OCI-LY3 (cell line): ENCODE measurements around the gene CACNA1A.
A peak's percentile ranks its signal among the peaks of the same experiment; 100 is the strongest.
"Not testable (repeated sequence)": the region's sequence is repeated elsewhere in the genome, so short reads cannot be mapped to it uniquely, and the experiment has no call there.

ENCODE experiments used
- H2AFZ ChIP-seq: fragments of 200-600, 300-600 bp; shearing (Covaris generic); 2 replicates; pipeline ENCODE4 v1.6.0; 2014; ENCODE audit warnings: antibody characterized with exemption, low read depth, low read length
- H3K27ac ChIP-seq: fragments of 200-600, 300-600 bp; sonication (generic); 2 replicates; pipeline ENCODE4 v1.5.1; 2014; ENCODE audit warnings: mild to moderate bottlenecking, low read length, moderate library complexity, mixed read lengths
- H3K27me3 ChIP-seq: fragments of 200-600, 300-600 bp; sonication (generic); 2 replicates; pipeline ENCODE4 v1.6.1; 2014; ENCODE audit warnings: low read depth, low read length, mixed read lengths
- H3K36me3 ChIP-seq: fragments of 200-600, 300-600 bp; sonication (generic); replicated peaks from 2 replicates; pipeline ENCODE3; 2014; ENCODE audit warnings: low read depth, low read length, mixed read lengths
- H3K4me1 ChIP-seq: fragments of 300-600, 200-600 bp; sonication (generic); 2 replicates; pipeline ENCODE4 v1.6.1; 2014; ENCODE audit warnings: low read length, mixed read lengths
- H3K4me2 ChIP-seq: fragments of 200-600, 300-600 bp; sonication (generic); 2 replicates; pipeline ENCODE4 v1.6.1; 2014; ENCODE audit warnings: low read length, mixed read lengths
- H3K4me3 ChIP-seq: fragments of 300-600, 200-600 bp; sonication (generic); 2 replicates; pipeline ENCODE4 v1.5.1; 2014; ENCODE audit warnings: antibody characterized with exemption, mild to moderate bottlenecking, low read length, moderate library complexity
- H3K79me2 ChIP-seq: fragments of 300-600, 200-600 bp; shearing (Covaris generic); 2 replicates; pipeline ENCODE4 v1.6.1; 2014; ENCODE audit warnings: mild to moderate bottlenecking, low read length, mixed read lengths
- H3K9ac ChIP-seq: fragments of 300-600, 200-600 bp; shearing (Covaris generic); 2 replicates; pipeline ENCODE4 v1.6.0; 2014; ENCODE audit warnings: mild to moderate bottlenecking, low read length, moderate library complexity
- H3K9me3 ChIP-seq: fragments of 200-600, 300-600 bp; shearing (Covaris generic); 2 replicates; pipeline ENCODE4 v1.6.1; 2014; ENCODE audit warnings: low read length, mixed read lengths; ENCODE audit not compliant: insufficient read depth
- H4K20me1 ChIP-seq: fragments of 200-600, 300-600 bp; sonication (generic); 2 replicates; pipeline ENCODE4 v1.6.1; 2016; ENCODE audit warnings: low read length, mixed read lengths; ENCODE audit not compliant: insufficient read depth
- CTCF ChIP-seq: fragments of 200-600, 300-600 bp; sonication (generic); IDR thresholded peaks from 2 replicates; pipeline ENCODE4 v1.5.1; 2014; ENCODE audit warnings: antibody characterized with exemption, low read length, low read depth
- EZH2phosphoT487 ChIP-seq: fragments of 200-600 bp; shearing (Covaris generic); IDR thresholded peaks from 2 replicates; pipeline ENCODE4 v1.6.1; 2018; ENCODE audit warnings: antibody characterized with exemption, mixed run types, low read depth

Gene CACNA1A

GRCh38 chr19:13262450-13262849, 243.8 kb downstream of the CACNA1A start:
- Histone ChIP-seq H3K36me3 (no peaks in the 10 kb centered on the region), H3K4me3 (no peak overlapping the region), H3K4me1 (peaks cover 20% of the 10 kb centered on the region), H2AFZ (no peak overlapping the region), H3K9me3 (no peaks in the 10 kb centered on the region), H3K27me3 (peaks cover 33% of the 10 kb centered on the region), H3K27ac (no peak overlapping the region), H4K20me1 (no peaks in the 10 kb centered on the region), H3K4me2 (no peak overlapping the region), H3K79me2 (no peaks in the 10 kb centered on the region), H3K9ac (no peak overlapping the region)
- TF ChIP-seq EZH2phosphoT487: no peak
- TF ChIP-seq CTCF: peak; percentile 72

- TF ChIP-seq CTCF (no peak), EZH2phosphoT487 (no peak)
- Histone ChIP-seq H3K9me3 (peaks cover 7% of the 10 kb centered on the region), H3K79me2 (no peaks in the 10 kb centered on the region), H3K4me1 (peaks cover 20% of the 10 kb centered on the region), H3K27ac (peak overlapping the region; percentile 41), H3K4me2 (peak overlapping the region; percentile 79), H4K20me1 (no peaks in the 10 kb centered on the region), H2AFZ (no peak overlapping the region), H3K36me3 (no peaks in the 10 kb centered on the region), H3K27me3 (peaks cover 45% of the 10 kb centered on the region), H3K9ac (no peak overlapping the region), H3K4me3 (peak overlapping the region; percentile 54)
Observed at GRCh38 chr19:13260883-13261653, 245.2 kb downstream of the CACNA1A start.

- H3K4me1 ChIP-seq: peaks cover 16% of the 10 kb centered on the region
- no peak overlapping the region for H3K4me2 ChIP-seq
- no peak overlapping the region for H3K27ac ChIP-seq
- H3K9me3 ChIP-seq: peaks cover 7% of the 10 kb centered on the region
- H4K20me1 ChIP-seq: no peaks in the 10 kb centered on the region
- H3K79me2 ChIP-seq: no peaks in the 10 kb centered on the region
- H3K36me3 ChIP-seq: no peaks in the 10 kb centered on the region
- no peak overlapping the region for H3K9ac ChIP-seq
- no peak overlapping the region for H2AFZ ChIP-seq
- H3K27me3 ChIP-seq: peaks cover 31% of the 10 kb centered on the region
- TF ChIP-seq EZH2phosphoT487: no peak
- TF ChIP-seq CTCF: no peak
- H3K4me3 ChIP-seq: no peak overlapping the region
Observed at GRCh38 chr19:13256918-13257317, 249.4 kb downstream of the CACNA1A start.

GRCh38 chr19:13256398-13256797, 249.9 kb downstream of the CACNA1A start:
- H3K9ac ChIP-seq, H3K9me3 ChIP-seq, H4K20me1 ChIP-seq, H3K27ac ChIP-seq, H2AFZ ChIP-seq, H3K4me3 ChIP-seq, H3K36me3 ChIP-seq, H3K4me2 ChIP-seq, H3K79me2 ChIP-seq: not testable (repeated sequence)
- Histone ChIP-seq H3K4me1 (peaks cover 11% of the 10 kb centered on the region), H3K27me3 (peaks cover 31% of the 10 kb centered on the region)
